ENCODE data around the gene TEAD4. TPM values are rescaled to one million over a fixed set of nuclear protein-coding genes. Genes with fewer than 3 reads are reported as not detected.

TEAD4 gene
- total RNA-seq, 1 experiment from 2014 or later, result 47.7 TPM

GRCh38 chr12:2957816-2958431 lies 1.3 kb upstream of the TEAD4 start:
- Histone ChIP-seq H3K9me3 (ENCODE audit: insufficient read depth, low read depth) (no peaks in the 10 kb centered on the region), H3K79me2 (ENCODE audit: low read depth) (peaks cover 27% of the 10 kb centered on the region), H3K4me1 (replicated peaks; ENCODE audit: insufficient read depth) (peaks cover 33% of the 10 kb centered on the region), H3K9me2 (ENCODE audit: insufficient read depth) (no peaks in the 10 kb centered on the region), H3K27me3 (ENCODE audit: insufficient read depth, low read depth) (no peaks in the 10 kb centered on the region), H3K4me2 (peak overlapping the region; percentile 86), H3K4me3 (peak overlapping the region; percentile 74), H4K20me1 (ENCODE audit: insufficient read depth) (peaks cover 10% of the 10 kb centered on the region; the same call in 1 of the 2 replicates), H2AFZ (peak overlapping the region; percentile 89), H3K27ac (peak overlapping the region; percentile 77), H3K36me3 (ENCODE audit: low read depth) (no peaks in the 10 kb centered on the region), H3F3A (ENCODE audit: insufficient read depth, low read depth) (peaks cover 35% of the 10 kb centered on the region)
- no TSS peak for BruUV-seq (replicated peaks)
- no peak; the same call in 1 of the 2 replicates for TF ChIP-seq CTCF (conservative IDR thresholded peaks at IDR 0.05)
- no peak for TF ChIP-seq EZH2 (IDR thresholded peaks at IDR 0.05; ENCODE audit: low read depth)
- ChIA-PET POLR2A (ENCODE audit: unreplicated experiment) (interaction anchor here (0.5 to 1.0 kb wide), 5 partner anchors 16 to 1352 kb away, joined by 4 to 7 read pairs (median 5); no protein-coding TSS in a partner anchor), CTCF (interaction anchor here (0.6 kb wide), 1 partner anchor 10 kb away, joined by 8 read pairs; no protein-coding TSS in a partner anchor)
- no peak for DNase-seq
- intact Hi-C loops (cut with micrococcal nuclease; ENCODE audit: unreplicated experiment), result loop anchor here (1.0 to 2.0 kb wide), 3 partner anchors 67 to 146 kb away; partner anchors contain the start of genes FOXM1, ITFG2, RHNO1 and TULP3

GRCh38 chr12:2958432-2959191 lies 585 bp upstream of the TEAD4 start:
- TF ChIP-seq CTCF (conservative IDR thresholded peaks at IDR 0.05), result no peak
- TF ChIP-seq EZH2 (IDR thresholded peaks at IDR 0.05; ENCODE audit: low read depth), result no peak
- BruUV-seq (replicated peaks), result TSS peak; percentile 89
- Histone ChIP-seq H3K4me3 (peak overlapping the region; percentile 74), H3K9me3 (ENCODE audit: insufficient read depth, low read depth) (no peaks in the 10 kb centered on the region), H3K4me1 (replicated peaks; ENCODE audit: insufficient read depth) (peaks cover 33% of the 10 kb centered on the region), H3K27ac (peak overlapping the region; percentile 77), H2AFZ (peak overlapping the region; percentile 89), H3K79me2 (ENCODE audit: low read depth) (peaks cover 34% of the 10 kb centered on the region), H3F3A (ENCODE audit: insufficient read depth, low read depth) (peaks cover 35% of the 10 kb centered on the region), H3K9me2 (ENCODE audit: insufficient read depth) (no peaks in the 10 kb centered on the region), H3K27me3 (ENCODE audit: insufficient read depth, low read depth) (no peaks in the 10 kb centered on the region), H3K4me2 (peak overlapping the region; percentile 86), H4K20me1 (ENCODE audit: insufficient read depth) (peaks cover 13% of the 10 kb centered on the region; the same call in 1 of the 2 replicates), H3K36me3 (ENCODE audit: low read depth) (no peaks in the 10 kb centered on the region)
- ChIA-PET CTCF (interaction anchor here (0.6 to 0.9 kb wide), 2 partner anchors 10 to 73 kb away, joined by 3 to 8 read pairs; no protein-coding TSS in a partner anchor), POLR2A (ENCODE audit: unreplicated experiment) (interaction anchor here (0.5 to 1.0 kb wide), 4 partner anchors 15 to 95 kb away, joined by 4 to 7 read pairs (median 4); no protein-coding TSS in a partner anchor)
- DNase-seq, result peak; percentile 75 to 91
- intact Hi-C loops (cut with micrococcal nuclease; ENCODE audit: unreplicated experiment), result loop anchor here (1.0 to 2.0 kb wide), 3 partner anchors 68 to 146 kb away; partner anchors contain the start of genes FOXM1, ITFG2, RHNO1 and TULP3

All from PC-9 (cell line).